ENCODE results near the gene ARHGEF16.

ARHGEF16 gene

GRCh38 chr1:3520419-3521378 is 66.2 kb downstream of the ARHGEF16 start:
- no peak for DNase-seq

GRCh38 chr1:3521426-3521825 is 67.0 kb downstream of the ARHGEF16 start:
- DNase-seq, result no peak

DNA sequence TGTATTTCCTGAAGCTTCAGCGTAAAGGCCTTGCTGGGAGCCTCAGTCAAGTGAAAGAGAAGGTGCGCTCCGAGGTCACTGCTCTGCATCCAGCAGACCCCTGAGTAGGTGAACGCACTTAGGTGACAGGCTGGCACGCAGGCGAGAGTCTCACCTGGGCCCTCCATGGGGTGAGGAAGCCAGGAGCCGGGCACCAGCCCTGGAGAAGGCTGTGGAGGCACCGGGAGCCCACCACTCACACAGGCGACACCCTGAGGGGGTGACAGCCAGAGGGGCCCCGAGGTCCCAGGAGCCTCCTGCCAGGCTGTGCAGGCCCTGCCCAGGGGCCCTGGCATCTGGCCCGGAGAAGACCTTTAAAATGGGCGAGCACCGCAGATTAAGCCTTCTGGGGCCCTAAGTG is 67.6 kb downstream of the ARHGEF16 start:
- DNase-seq, result no peak

DNA sequence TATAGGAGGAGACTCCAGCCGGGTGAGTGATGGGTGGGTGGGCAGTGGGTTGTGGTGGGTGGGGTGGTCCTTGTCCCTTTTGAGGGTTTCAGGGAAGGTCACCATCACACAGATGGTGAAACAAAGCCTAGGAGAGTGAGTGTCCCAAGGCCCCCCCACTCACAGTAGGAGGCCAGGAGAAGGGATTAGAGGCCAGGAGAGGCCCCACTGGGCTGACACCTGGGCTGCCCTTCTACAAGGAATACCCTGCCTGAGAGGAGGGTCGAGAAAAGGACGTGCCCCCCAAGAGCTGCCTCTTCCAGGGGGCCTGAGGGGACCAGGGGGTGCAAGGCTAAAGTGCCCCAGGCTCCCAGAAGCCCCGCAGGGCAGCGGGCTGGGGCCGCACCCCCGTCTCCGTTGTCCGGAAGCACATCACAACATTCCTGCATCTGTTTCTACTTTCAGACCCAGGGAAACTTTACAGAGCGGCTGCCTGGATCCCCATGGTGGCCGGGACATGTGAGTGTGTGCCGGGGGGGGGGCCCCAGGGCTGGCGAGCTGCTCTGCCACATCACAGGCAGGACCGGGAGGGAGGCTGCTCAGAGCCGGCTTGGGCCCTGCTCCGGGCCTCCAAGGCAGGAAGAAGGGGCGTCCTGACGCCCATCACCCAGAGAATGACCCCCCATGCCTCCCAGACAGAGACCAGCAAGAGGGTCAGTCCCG is 68.2 kb downstream of the ARHGEF16 start:
- no peak for DNase-seq

DNA sequence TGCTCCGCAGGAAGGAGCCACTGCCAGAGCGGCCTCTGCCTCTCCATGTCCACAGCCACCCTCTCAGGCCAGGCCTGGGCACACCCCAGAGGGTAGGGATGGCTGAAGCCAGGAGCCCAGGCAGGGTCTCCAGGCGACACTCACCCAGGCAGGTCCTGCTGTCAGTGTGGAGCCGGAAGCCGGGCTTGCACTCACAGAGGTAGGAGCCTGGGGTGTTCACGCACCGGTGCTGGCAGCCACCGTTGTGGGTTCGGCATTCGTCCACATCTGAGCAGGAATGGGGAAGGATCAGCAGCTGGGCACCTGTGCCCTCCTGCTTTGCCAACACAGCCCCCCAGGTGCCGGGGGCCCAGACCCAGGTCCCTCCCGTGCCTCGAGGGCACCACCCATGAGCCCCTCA is 69.5 kb downstream of the ARHGEF16 start:
- no peak for DNase-seq

GRCh38 chr1:3524556-3525203 is 70.2 kb downstream of the ARHGEF16 start:
- no peak for DNase-seq

DNA sequence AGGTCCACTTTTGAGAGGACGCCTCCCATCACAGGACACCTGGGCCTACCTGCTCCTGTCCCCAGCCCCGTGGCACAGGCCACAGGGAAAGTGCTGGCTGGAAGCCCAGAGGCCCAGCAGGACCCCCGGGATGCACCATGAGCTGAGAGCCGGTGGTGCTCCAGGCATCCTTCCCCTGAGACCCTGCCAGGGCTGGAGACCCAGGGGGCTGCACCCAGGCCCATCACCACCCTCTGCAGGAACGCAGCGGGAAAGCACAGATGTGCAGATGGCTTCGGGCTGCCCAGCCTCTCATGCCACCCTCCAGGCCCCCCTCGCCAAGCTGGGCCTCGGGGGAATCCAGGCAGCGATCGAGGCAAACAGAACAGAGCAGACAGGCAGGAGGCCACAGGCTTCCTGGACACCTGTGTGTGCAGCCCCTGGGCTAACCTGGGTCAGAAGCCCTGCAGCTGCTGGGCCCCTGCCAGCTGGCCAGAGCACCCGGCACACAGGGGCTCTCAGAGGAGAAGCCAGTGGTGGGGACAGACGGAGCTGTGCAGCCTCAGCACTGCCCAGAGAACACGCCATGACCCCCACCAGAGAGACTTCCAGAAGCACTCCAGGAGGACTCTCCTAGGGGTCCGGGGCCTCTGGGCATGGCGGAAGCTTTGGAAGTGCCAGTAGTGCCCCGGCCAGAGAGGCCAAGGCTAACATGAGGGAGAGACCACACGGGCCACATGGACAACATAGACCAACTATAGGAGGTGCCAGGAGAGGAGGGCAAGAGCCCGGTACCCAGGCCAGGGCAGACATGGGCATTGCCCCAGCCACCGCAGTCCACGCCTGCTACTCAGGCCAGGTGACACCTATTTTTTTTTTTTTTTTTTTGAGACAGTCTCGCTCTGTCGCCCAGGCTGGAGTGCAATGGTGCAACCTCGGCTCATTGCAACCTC is 71.4 kb downstream of the ARHGEF16 start:
- no peak for DNase-seq

GRCh38 chr1:3527774-3528173 is 73.3 kb downstream of the ARHGEF16 start:
- no peak for DNase-seq

DNA sequence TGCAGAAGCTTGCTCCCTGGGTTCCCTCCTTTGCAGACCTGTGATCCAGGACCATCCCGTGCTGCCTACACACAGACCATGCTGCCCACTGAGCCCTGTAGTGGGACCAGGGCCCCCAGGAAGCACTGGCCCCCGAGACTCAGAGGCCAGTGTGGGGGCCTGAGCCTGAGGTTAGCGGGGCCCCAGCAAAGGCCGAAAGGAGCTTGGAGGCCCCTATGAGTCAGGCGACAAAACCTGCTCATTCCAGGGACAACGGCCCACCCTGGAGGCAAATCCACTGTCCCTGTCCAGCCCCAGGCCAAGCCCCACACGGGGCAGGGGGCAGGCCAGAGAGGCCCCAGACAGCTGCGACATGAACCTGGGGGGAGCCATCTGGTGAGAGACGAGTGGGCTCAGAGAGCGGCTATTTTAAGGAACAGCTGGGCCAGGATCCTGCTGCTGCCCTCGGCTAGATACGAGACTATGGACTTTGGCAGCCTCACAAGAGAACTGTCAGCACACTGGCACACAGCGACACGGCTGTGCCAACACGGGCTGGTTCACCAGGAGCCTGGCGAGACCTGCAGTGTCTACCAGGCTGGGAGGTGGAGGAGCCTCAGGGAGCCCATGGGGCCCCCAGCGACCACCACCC is 74.7 kb downstream of the ARHGEF16 start:
- no peak for DNase-seq

DNA sequence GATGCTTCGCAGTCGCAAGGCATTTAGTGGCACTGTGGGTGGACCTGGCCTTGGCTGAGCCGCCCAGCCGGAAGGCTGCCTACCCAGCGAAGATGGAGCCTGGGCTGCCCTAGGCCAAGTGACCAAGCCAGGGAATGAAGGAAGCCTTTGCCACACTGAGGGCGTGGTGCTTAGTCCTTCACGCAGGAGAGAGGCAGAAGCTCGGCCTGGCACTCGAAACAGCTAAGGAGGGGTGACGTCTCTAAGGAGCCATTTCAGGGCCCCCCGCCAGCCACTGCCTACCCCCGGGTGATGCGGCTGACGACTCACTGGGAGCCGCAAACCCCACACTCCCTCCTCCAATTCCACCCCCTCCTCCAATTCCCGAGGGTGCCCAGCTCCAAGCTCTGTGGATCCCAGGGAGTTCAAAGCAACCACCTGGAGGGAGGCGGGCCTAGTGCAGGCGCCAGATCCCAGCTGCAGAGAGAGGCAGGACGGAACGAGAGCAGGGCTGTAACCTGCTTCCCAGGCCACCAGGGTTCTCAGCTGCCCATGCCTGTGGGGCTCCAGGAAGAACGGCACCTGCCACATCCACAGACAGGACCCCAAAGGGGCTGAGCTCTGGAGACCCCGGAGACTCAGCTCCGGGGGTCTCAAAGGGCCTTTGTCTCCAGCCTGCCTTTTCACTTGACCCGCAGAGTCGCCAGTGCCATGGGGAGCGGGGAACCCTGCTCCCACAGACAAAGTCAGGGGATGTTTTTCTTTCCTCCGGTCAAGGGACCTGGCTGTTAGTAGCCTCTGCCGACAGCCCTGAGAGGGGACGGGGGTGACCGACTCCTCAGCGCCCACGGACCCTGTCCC is 75.8 kb downstream of the ARHGEF16 start:
- no peak for DNase-seq

All from T-helper 2 cell (primary cell).